Body of pancreas (tissue), 4 donors: ENCODE results near the gene REN.

ENCODE experiments used
- POLR2A ChIP-seq, 3 donors: fragments of 450-650 bp; IDR thresholded peaks; one replicate each; pipeline ENCODE4 v1.6.1; 2016; ENCODE audit warnings: antibody characterized with exemption in 3 of 3, mild to moderate bottlenecking in 2 of 3
- TF ChIP-seq, protein P1 (sequence below), 7 experiments: fragments of 450-650 bp in 4 of 7; fragments of 200-600 bp in 3 of 7; sonication (generic) in 3 of 7; IDR thresholded peaks; one replicate each; pipeline ENCODE4 v1.5.1; 2016 to 2019; ENCODE audit warnings: antibody characterized with exemption in 7 of 7

GRCh38 chr1:204212715-204213114 lies 46.6 kb upstream of the REN start:
- TF ChIP-seq, protein P1, sequence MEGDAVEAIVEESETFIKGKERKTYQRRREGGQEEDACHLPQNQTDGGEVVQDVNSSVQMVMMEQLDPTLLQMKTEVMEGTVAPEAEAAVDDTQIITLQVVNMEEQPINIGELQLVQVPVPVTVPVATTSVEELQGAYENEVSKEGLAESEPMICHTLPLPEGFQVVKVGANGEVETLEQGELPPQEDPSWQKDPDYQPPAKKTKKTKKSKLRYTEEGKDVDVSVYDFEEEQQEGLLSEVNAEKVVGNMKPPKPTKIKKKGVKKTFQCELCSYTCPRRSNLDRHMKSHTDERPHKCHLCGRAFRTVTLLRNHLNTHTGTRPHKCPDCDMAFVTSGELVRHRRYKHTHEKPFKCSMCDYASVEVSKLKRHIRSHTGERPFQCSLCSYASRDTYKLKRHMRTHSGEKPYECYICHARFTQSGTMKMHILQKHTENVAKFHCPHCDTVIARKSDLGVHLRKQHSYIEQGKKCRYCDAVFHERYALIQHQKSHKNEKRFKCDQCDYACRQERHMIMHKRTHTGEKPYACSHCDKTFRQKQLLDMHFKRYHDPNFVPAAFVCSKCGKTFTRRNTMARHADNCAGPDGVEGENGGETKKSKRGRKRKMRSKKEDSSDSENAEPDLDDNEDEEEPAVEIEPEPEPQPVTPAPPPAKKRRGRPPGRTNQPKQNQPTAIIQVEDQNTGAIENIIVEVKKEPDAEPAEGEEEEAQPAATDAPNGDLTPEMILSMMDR (IDR thresholded peaks at IDR 0.05) = no peak
- no peak for TF ChIP-seq POLR2A (IDR thresholded peaks at IDR 0.05)
